ENCODE data around the gene TRAF3IP1.
"Not testable (repeated sequence)": the region's sequence is repeated elsewhere in the genome, so short reads cannot be mapped to it uniquely, and the experiment has no call there.

TRAF3IP1 gene

GRCh38 chr2:238404406-238405216 lies 84.3 kb downstream of the TRAF3IP1 start:
- Histone ChIP-seq H3K27me3 (replicated peaks; ENCODE audit: control insufficient read depth, insufficient read depth, low read length, poor library complexity, severe bottlenecking) (no peaks in the 10 kb centered on the region), H3K36me3 (ENCODE audit: control insufficient read depth, insufficient read depth, low read length) (no peaks in the 10 kb centered on the region), H3K4me1 (ENCODE audit: control insufficient read depth, insufficient read depth, low read length, poor library complexity, severe bottlenecking) (no peaks in the 10 kb centered on the region), H3K27ac (ENCODE audit: insufficient read depth, low read length, poor library complexity, severe bottlenecking) (no peak overlapping the region), H3K9me3 (ENCODE audit: control insufficient read depth, low read length) (no peaks in the 10 kb centered on the region), H3K4me3 (ENCODE audit: insufficient read depth, low read depth, low read length, poor library complexity, severe bottlenecking) (no peak overlapping the region)
- DNase-seq = no peak

GRCh38 chr2:238405217-238405555 lies 84.9 kb downstream of the TRAF3IP1 start:
- not testable (repeated sequence) for DNase-seq; H3K27ac ChIP-seq (ENCODE audit: insufficient read depth, low read length, poor library complexity, severe bottlenecking); H3K27me3 ChIP-seq (replicated peaks; ENCODE audit: control insufficient read depth, insufficient read depth, low read length, poor library complexity, severe bottlenecking); H3K4me1 ChIP-seq (ENCODE audit: control insufficient read depth, insufficient read depth, low read length, poor library complexity, severe bottlenecking); H3K36me3 ChIP-seq (ENCODE audit: control insufficient read depth, insufficient read depth, low read length); H3K4me3 ChIP-seq (ENCODE audit: insufficient read depth, low read depth, low read length, poor library complexity, severe bottlenecking); H3K9me3 ChIP-seq (ENCODE audit: control insufficient read depth, low read length)

GRCh38 chr2:238406221-238406997 lies 86.1 kb downstream of the TRAF3IP1 start:
- no peaks in the 10 kb centered on the region for H3K9me3 ChIP-seq (ENCODE audit: control insufficient read depth, low read length)
- H3K4me3 ChIP-seq (ENCODE audit: insufficient read depth, low read depth, low read length, poor library complexity, severe bottlenecking) = no peak overlapping the region
- H3K27me3 ChIP-seq (replicated peaks; ENCODE audit: control insufficient read depth, insufficient read depth, low read length, poor library complexity, severe bottlenecking) = no peaks in the 10 kb centered on the region
- no peak overlapping the region for H3K27ac ChIP-seq (ENCODE audit: insufficient read depth, low read length, poor library complexity, severe bottlenecking)
- no peaks in the 10 kb centered on the region for H3K36me3 ChIP-seq (ENCODE audit: control insufficient read depth, insufficient read depth, low read length)
- no peak for DNase-seq
- no peaks in the 10 kb centered on the region for H3K4me1 ChIP-seq (ENCODE audit: control insufficient read depth, insufficient read depth, low read length, poor library complexity, severe bottlenecking)

GRCh38 chr2:238406998-238407285 lies 86.6 kb downstream of the TRAF3IP1 start:
- H3K27ac ChIP-seq (ENCODE audit: insufficient read depth, low read length, poor library complexity, severe bottlenecking) = no peak overlapping the region
- H3K27me3 ChIP-seq (replicated peaks; ENCODE audit: control insufficient read depth, insufficient read depth, low read length, poor library complexity, severe bottlenecking) = no peaks in the 10 kb centered on the region
- no peaks in the 10 kb centered on the region for H3K9me3 ChIP-seq (ENCODE audit: control insufficient read depth, low read length)
- no peak for DNase-seq
- no peak overlapping the region for H3K4me3 ChIP-seq (ENCODE audit: insufficient read depth, low read depth, low read length, poor library complexity, severe bottlenecking)
- H3K36me3 ChIP-seq (ENCODE audit: control insufficient read depth, insufficient read depth, low read length) = no peaks in the 10 kb centered on the region
- no peaks in the 10 kb centered on the region for H3K4me1 ChIP-seq (ENCODE audit: control insufficient read depth, insufficient read depth, low read length, poor library complexity, severe bottlenecking)

- no peaks in the 10 kb centered on the region for H3K4me1 ChIP-seq (ENCODE audit: control insufficient read depth, insufficient read depth, low read length, poor library complexity, severe bottlenecking)
- no peak overlapping the region for H3K27ac ChIP-seq (ENCODE audit: insufficient read depth, low read length, poor library complexity, severe bottlenecking)
- no peak overlapping the region for H3K4me3 ChIP-seq (ENCODE audit: insufficient read depth, low read depth, low read length, poor library complexity, severe bottlenecking)
- no peaks in the 10 kb centered on the region for H3K27me3 ChIP-seq (replicated peaks; ENCODE audit: control insufficient read depth, insufficient read depth, low read length, poor library complexity, severe bottlenecking)
- no peaks in the 10 kb centered on the region for H3K36me3 ChIP-seq (ENCODE audit: control insufficient read depth, insufficient read depth, low read length)
- H3K9me3 ChIP-seq (ENCODE audit: control insufficient read depth, low read length) = no peaks in the 10 kb centered on the region
- no peak for DNase-seq
Measured at GRCh38 chr2:238407566-238407965, 87.2 kb downstream of the TRAF3IP1 start.

- Histone ChIP-seq H3K4me1 (ENCODE audit: control insufficient read depth, insufficient read depth, low read length, poor library complexity, severe bottlenecking) (no peaks in the 10 kb centered on the region), H3K9me3 (ENCODE audit: control insufficient read depth, low read length) (no peaks in the 10 kb centered on the region), H3K4me3 (ENCODE audit: insufficient read depth, low read depth, low read length, poor library complexity, severe bottlenecking) (no peak overlapping the region), H3K36me3 (ENCODE audit: control insufficient read depth, insufficient read depth, low read length) (no peaks in the 10 kb centered on the region), H3K27ac (ENCODE audit: insufficient read depth, low read length, poor library complexity, severe bottlenecking) (no peak overlapping the region), H3K27me3 (replicated peaks; ENCODE audit: control insufficient read depth, insufficient read depth, low read length, poor library complexity, severe bottlenecking) (no peaks in the 10 kb centered on the region)
- DNase-seq = no peak
Measured at GRCh38 chr2:238408615-238409340, 88.5 kb downstream of the TRAF3IP1 start.

GRCh38 chr2:238409341-238410199 lies 89.3 kb downstream of the TRAF3IP1 start:
- no peaks in the 10 kb centered on the region for H3K36me3 ChIP-seq (ENCODE audit: control insufficient read depth, insufficient read depth, low read length)
- no peak for DNase-seq
- H3K4me3 ChIP-seq (ENCODE audit: insufficient read depth, low read depth, low read length, poor library complexity, severe bottlenecking) = no peak overlapping the region
- H3K4me1 ChIP-seq (ENCODE audit: control insufficient read depth, insufficient read depth, low read length, poor library complexity, severe bottlenecking) = no peaks in the 10 kb centered on the region
- H3K27me3 ChIP-seq (replicated peaks; ENCODE audit: control insufficient read depth, insufficient read depth, low read length, poor library complexity, severe bottlenecking) = no peaks in the 10 kb centered on the region
- H3K9me3 ChIP-seq (ENCODE audit: control insufficient read depth, low read length) = no peaks in the 10 kb centered on the region
- no peak overlapping the region for H3K27ac ChIP-seq (ENCODE audit: insufficient read depth, low read length, poor library complexity, severe bottlenecking)

- H3K4me1 ChIP-seq (ENCODE audit: control insufficient read depth, insufficient read depth, low read length, poor library complexity, severe bottlenecking) = no peaks in the 10 kb centered on the region
- H3K4me3 ChIP-seq (ENCODE audit: insufficient read depth, low read depth, low read length, poor library complexity, severe bottlenecking) = no peak overlapping the region
- H3K9me3 ChIP-seq (ENCODE audit: control insufficient read depth, low read length) = no peaks in the 10 kb centered on the region
Measured at GRCh38 chr2:238412067-238412767, 91.9 kb downstream of the TRAF3IP1 start.

GRCh38 chr2:238413368-238413767 lies 93.0 kb downstream of the TRAF3IP1 start:
- Histone ChIP-seq H3K4me1 (ENCODE audit: control insufficient read depth, insufficient read depth, low read length, poor library complexity, severe bottlenecking) (no peaks in the 10 kb centered on the region), H3K27me3 (replicated peaks; ENCODE audit: control insufficient read depth, insufficient read depth, low read length, poor library complexity, severe bottlenecking) (no peaks in the 10 kb centered on the region), H3K4me3 (ENCODE audit: insufficient read depth, low read depth, low read length, poor library complexity, severe bottlenecking) (no peak overlapping the region), H3K36me3 (ENCODE audit: control insufficient read depth, insufficient read depth, low read length) (no peaks in the 10 kb centered on the region), H3K9me3 (ENCODE audit: control insufficient read depth, low read length) (no peaks in the 10 kb centered on the region), H3K27ac (ENCODE audit: insufficient read depth, low read length, poor library complexity, severe bottlenecking) (no peak overlapping the region)
- DNase-seq = no peak

More at GRCh38 chr2:238412067-238412767, 91.9 kb downstream of the TRAF3IP1 start:
- H3K27me3 ChIP-seq (replicated peaks; ENCODE audit: control insufficient read depth, insufficient read depth, low read length, poor library complexity, severe bottlenecking) = no peaks in the 10 kb centered on the region
- no peak overlapping the region for H3K27ac ChIP-seq (ENCODE audit: insufficient read depth, low read length, poor library complexity, severe bottlenecking)
- no peaks in the 10 kb centered on the region for H3K36me3 ChIP-seq (ENCODE audit: control insufficient read depth, insufficient read depth, low read length)
- no peak for DNase-seq
